Breast epithelium (tissue), 4 donors: ENCODE measurements around the gene NOL9. TPM values are rescaled to one million over a fixed set of nuclear protein-coding genes. Genes with fewer than 3 reads are reported as not detected.
A peak's percentile ranks its signal among the peaks of the same experiment; 100 is the strongest.

ENCODE experiments used
- DNase-seq, 2 donors: peaks; one replicate each; pipeline ENCODE4 v3.0.0-alpha.2; 2019; ENCODE audit warnings: low spot score in 2 of 2
- H3K27ac ChIP-seq, 2 donors: fragments of 200-600 bp; sonication (generic) in 1 of 2; one replicate each; pipeline ENCODE4 v1.5.1; 2016 to 2019; ENCODE audit warnings: mild to moderate bottlenecking in 1 of 2
- H3K27me3 ChIP-seq, 2 donors: fragments of 200-600 bp; sonication (generic) in 1 of 2; one replicate each; pipeline versions ENCODE4 v1.5.1 to v1.6.0; 2017 to 2019; ENCODE audit warnings: control low read depth in 1 of 2, mild to moderate bottlenecking in 1 of 2
- H3K36me3 ChIP-seq: fragments of 200-600 bp; one replicate; pipeline ENCODE4 v1.5.1; 2019
- H3K4me1 ChIP-seq, 2 donors: fragments of 200-600 bp; sonication (generic); one replicate each; pipeline ENCODE4 v1.5.1; 2016 to 2019; ENCODE audit warnings: control low read depth in 1 of 2
- H3K4me3 ChIP-seq, 3 donors: fragments of 200-600 bp; sonication (generic); 1 replicate in 2 of 3; 2 replicates in 1 of 3; pipeline ENCODE4 v1.5.1; 2016 to 2019; ENCODE audit warnings: mild to moderate bottlenecking in 3 of 3, moderate library complexity in 2 of 3
- H3K9me3 ChIP-seq, 2 donors: fragments of 200-600 bp; sonication (generic) in 1 of 2; one replicate each; pipeline ENCODE4 v1.5.1; 2016 to 2019; ENCODE audit warnings: control low read depth in 1 of 2
- POLR2A ChIP-seq: fragments of 450-650 bp; IDR thresholded peaks from one replicate; pipeline ENCODE4 v1.6.1; 2016; ENCODE audit warnings: antibody characterized with exemption, mild to moderate bottlenecking, moderate library complexity
- POLR2AphosphoS5 ChIP-seq, 3 donors: sonication (generic); formaldehyde crosslinking; IDR thresholded peaks; one replicate each; pipeline ENCODE4 v1.6.1; 2017; ENCODE audit warnings: antibody characterized with exemption in 3 of 3
- intact Hi-C: fragments of 100-400 bp; cut with DNase I; formaldehyde crosslinking; loops from one replicate; pipeline ENCODE4 v1.15.1; 2023; ENCODE audit warnings: low total_unique reads
- total RNA-seq, 3 donors: library from RNA; depleted of rRNA; stranded (reverse); fragments of >200 nt; gene quantifications; one replicate each; pipeline ENCODE4 v1.1.0, GENCODE V29; 2016
- TF ChIP-seq, protein P1 (sequence below), 3 donors: fragments of 450-650 bp; IDR thresholded peaks; one replicate each; pipeline ENCODE4 v1.5.1; 2016 to 2017; ENCODE audit warnings: antibody characterized with exemption in 3 of 3, mild to moderate bottlenecking in 3 of 3, moderate library complexity in 3 of 3

NOL9 gene
- total RNA-seq, 3 donors from 2014 or later, result 14.7 to 29.6 (median 25.2) TPM

DNA sequence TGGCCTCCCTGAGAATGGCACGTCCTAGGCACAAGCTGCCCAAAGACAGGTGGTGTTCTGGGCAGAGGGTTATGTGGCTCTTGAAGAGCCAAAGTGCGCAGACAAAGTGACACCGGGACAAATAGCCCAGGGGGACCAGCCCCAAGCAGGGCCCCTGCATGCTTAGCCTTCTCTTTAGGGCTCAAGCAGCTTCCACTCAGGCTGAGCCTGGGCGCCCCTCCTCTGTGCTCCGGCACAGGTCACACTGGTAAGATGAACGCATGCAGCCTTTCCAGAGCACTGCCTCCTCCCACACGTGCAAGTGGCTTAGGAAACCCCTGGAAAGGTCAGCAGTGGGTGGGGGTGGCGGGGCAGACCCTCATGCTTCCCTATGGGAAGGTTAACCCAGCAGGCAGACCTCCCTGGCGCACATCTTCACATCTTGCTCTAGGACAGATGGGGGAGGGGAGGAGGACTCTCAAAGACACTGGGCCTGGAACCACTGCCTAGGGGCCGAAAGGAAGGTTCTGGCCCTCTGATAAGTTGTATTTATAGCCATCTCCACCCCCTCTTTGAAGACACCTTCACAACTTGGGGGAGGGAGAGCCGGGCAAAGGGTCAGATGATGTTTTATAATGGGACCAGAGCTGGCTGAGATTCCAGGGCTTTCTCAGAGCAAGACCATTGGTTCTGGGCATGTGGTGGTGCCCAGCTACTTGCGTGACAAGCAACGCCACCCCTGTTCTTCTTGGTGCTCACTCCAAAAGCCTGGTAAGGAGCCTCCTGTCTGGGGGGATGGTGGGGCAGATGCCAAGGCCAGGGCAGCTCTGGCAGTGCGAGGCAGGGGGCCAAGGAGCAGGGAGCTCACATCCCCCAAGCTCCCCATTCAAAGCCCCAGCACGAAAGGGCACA lies 42.8 kb upstream of the NOL9 start:
- Histone ChIP-seq H3K4me3 (peak overlapping the region; percentile 6 to 73 (median 27)), H3K9me3 (no peaks in the 10 kb centered on the region), H3K4me1 (peaks cover 12 to 26% of the 10 kb centered on the region in 2 donors), H3K36me3 (no peaks in the 10 kb centered on the region), H3K27me3 (no peaks in the 10 kb centered on the region), H3K27ac (peak overlapping the region; percentile 4 to 49)
- intact Hi-C loops, result no loop called here
- DNase-seq, result no peak
- TF ChIP-seq POLR2AphosphoS5 (IDR thresholded peaks at IDR 0.05), result no peak
- no peak for TF ChIP-seq POLR2A
- TF ChIP-seq, protein P1, sequence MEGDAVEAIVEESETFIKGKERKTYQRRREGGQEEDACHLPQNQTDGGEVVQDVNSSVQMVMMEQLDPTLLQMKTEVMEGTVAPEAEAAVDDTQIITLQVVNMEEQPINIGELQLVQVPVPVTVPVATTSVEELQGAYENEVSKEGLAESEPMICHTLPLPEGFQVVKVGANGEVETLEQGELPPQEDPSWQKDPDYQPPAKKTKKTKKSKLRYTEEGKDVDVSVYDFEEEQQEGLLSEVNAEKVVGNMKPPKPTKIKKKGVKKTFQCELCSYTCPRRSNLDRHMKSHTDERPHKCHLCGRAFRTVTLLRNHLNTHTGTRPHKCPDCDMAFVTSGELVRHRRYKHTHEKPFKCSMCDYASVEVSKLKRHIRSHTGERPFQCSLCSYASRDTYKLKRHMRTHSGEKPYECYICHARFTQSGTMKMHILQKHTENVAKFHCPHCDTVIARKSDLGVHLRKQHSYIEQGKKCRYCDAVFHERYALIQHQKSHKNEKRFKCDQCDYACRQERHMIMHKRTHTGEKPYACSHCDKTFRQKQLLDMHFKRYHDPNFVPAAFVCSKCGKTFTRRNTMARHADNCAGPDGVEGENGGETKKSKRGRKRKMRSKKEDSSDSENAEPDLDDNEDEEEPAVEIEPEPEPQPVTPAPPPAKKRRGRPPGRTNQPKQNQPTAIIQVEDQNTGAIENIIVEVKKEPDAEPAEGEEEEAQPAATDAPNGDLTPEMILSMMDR (IDR thresholded peaks at IDR 0.05), result no peak

DNA sequence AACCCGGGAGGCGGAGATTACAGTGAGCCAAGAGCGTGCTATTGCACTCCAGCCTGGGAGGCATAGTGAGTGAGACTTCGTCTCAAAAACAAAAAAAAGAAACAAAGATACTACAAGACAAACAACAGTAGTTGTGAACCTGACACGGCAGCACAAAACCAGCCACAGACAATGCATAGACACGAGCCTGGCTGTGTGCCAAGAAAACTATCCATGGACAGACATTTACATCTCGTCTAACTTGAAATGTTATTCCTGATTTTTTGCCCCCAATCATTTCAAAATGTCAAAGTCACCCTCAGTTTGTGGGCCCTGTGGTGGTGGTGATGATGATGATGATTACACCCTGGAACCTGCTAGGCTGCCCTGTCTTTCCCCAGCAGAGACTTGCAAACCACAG lies 42.0 kb upstream of the NOL9 start:
- intact Hi-C loops, result no loop called here
- H3K4me3 ChIP-seq, result peak overlapping the region in 2 of 3 donors; percentile 27 to 73
- H3K27me3 ChIP-seq, result no peaks in the 10 kb centered on the region

DNA sequence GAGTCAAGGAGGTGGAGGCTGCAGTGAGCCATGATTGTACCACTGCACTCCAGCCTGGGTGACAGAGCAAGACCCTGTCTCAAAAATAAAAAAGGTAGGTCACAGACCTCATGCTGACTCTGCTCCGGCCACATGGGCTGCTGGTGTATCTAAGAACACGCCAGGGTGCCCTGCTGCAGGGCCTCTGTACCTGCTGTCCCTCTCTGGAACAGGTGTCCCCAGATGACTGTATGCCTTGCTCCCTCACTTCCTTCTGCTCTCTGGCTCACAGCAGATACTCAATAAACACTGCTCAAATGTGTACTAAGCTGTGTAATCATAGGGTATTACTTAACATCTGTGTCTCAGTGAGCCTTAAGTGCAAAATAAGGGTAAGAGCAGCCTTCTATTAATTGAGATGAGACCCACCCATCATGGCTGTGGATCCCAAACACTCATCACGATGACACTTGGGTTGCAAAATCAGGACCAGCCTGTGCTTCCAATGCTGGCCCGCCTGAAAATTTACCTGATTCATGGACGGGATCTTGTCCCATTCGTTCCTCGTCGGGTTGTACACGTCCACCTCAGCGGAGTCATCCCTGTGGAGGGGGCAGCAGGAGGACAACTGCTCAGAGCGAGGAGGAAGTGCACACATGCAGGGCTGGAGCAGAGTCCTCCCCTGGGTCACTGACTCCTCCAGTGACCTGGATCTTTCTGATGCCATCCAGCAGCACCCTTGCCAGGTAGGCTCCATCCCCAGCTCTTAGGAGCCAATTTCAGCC lies 40.8 kb upstream of the NOL9 start:
- Histone ChIP-seq H3K4me1 (peaks cover 12 to 26% of the 10 kb centered on the region in 2 donors), H3K27me3 (no peaks in the 10 kb centered on the region), H3K4me3 (no peak overlapping the region), H3K36me3 (no peaks in the 10 kb centered on the region), H3K9me3 (no peaks in the 10 kb centered on the region), H3K27ac (no peak overlapping the region)
- intact Hi-C loops, result no loop called here
- TF ChIP-seq POLR2A, result no peak
- TF ChIP-seq POLR2AphosphoS5 (IDR thresholded peaks at IDR 0.05), result no peak
- TF ChIP-seq, protein P1 (IDR thresholded peaks at IDR 0.05), result no peak
- DNase-seq, result no peak

More for the DNA sequence above, 42.0 kb upstream of the NOL9 start:
- Histone ChIP-seq H3K36me3 (no peaks in the 10 kb centered on the region), H3K27ac (no peak overlapping the region), H3K4me1 (peaks cover 12 to 26% of the 10 kb centered on the region in 2 donors), H3K9me3 (no peaks in the 10 kb centered on the region)
- no peak for DNase-seq
- TF ChIP-seq POLR2A (no peak), POLR2AphosphoS5 (IDR thresholded peaks at IDR 0.05) (no peak)
- TF ChIP-seq, protein P1 (IDR thresholded peaks at IDR 0.05), result no peak

DNA sequence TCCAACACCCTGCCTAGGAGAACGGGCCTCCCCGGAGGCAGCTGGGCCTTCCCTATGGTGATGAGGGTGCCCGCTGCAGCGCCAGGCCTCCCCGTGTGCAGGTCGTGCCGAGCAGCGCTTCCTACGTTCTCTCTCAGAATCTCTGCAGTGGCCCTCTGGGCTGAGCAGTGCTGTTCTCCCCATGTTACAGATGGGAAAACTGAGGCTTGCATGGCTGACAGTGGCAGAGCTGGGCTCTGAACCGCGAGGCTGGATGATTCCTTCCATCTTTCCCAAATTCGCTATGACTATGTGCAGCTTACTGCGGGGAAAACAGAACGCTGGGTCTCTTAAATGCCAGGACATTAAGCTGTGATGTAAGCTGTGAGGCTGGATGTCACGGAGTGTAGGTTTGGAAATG lies 39.5 kb upstream of the NOL9 start:
- intact Hi-C loops, result no loop called here
- H3K27me3 ChIP-seq, result no peaks in the 10 kb centered on the region
- no peaks in the 10 kb centered on the region for H3K9me3 ChIP-seq
- peaks cover 8 to 16% of the 10 kb centered on the region in 2 donors for H3K4me1 ChIP-seq
- TF ChIP-seq POLR2A, result no peak
- TF ChIP-seq, protein P1 (IDR thresholded peaks at IDR 0.05), result no peak
- no peak for TF ChIP-seq POLR2AphosphoS5 (IDR thresholded peaks at IDR 0.05)
- no peak for DNase-seq
- no peaks in the 10 kb centered on the region for H3K36me3 ChIP-seq
- H3K4me3 ChIP-seq, result no peak overlapping the region
- no peak overlapping the region for H3K27ac ChIP-seq
